ENCODE data around the gene C1QTNF5. TPM values are rescaled to one million over a fixed set of nuclear protein-coding genes. Genes with fewer than 3 reads are reported as not detected.

Gene C1QTNF5
- total and polyA plus RNA-seq, 2 experiments from 2014 or later: 4.5 to 27.9 TPM

- TF ChIP-seq EZH2phosphoT487 (IDR thresholded peaks at IDR 0.05; ENCODE audit: insufficient read depth, low read depth): no peak
- TF ChIP-seq EZH2 (IDR thresholded peaks at IDR 0.05; ENCODE audit: insufficient read depth, poor library complexity, severe bottlenecking): no peak
- Histone ChIP-seq H3K9ac (no peak overlapping the region), H3K4me1 (ENCODE audit: insufficient read depth) (peaks cover 41% of the 10 kb centered on the region), H2AFZ (peak overlapping the region; percentile 61), H3K27ac (peak overlapping the region; percentile 62), H3K27me3 (replicated peaks; ENCODE audit: insufficient read depth) (no peaks in the 10 kb centered on the region; the same call in 1 of the 2 replicates), H3K36me3 (ENCODE audit: low read depth) (no peaks in the 10 kb centered on the region), H3F3A (ENCODE audit: insufficient read depth) (peaks cover 13% of the 10 kb centered on the region; the same call in 1 of the 2 replicates), H3K9me3 (ENCODE audit: low read depth) (no peaks in the 10 kb centered on the region), H3K9me2 (ENCODE audit: insufficient read depth) (no peaks in the 10 kb centered on the region), H3K4me3 (no peak overlapping the region), H3K4me2 (ENCODE audit: unreplicated experiment) (peak overlapping the region; percentile 24), H3K79me2 (ENCODE audit: insufficient read depth) (no peaks in the 10 kb centered on the region), H4K20me1 (ENCODE audit: insufficient read depth) (no peaks in the 10 kb centered on the region)
- peak; percentile 84 for DNase-seq
- WGBS, 2 experiments (ENCODE audit: low coverage in 1 of 2, low lambda C conversion rate in 2 of 2, missing lambda C conversion rate in 2 of 2): 49 to 58% methylated on average over 22 of the region's 22 CpGs
- in situ Hi-C loops (cut with MboI): no loop called here
Observed at GRCh38 chr11:119318240-119319135, 22.2 kb downstream of the C1QTNF5 start.

- DNase-seq: no peak
- WGBS, 2 experiments (ENCODE audit: low coverage in 1 of 2, low lambda C conversion rate in 2 of 2, missing lambda C conversion rate in 2 of 2): 78 to 81% methylated on average over 14 of the region's 14 CpGs
- H3K4me3 ChIP-seq: no peak overlapping the region
- H3K4me1 ChIP-seq (ENCODE audit: insufficient read depth): peaks cover 41% of the 10 kb centered on the region
- H3K79me2 ChIP-seq (ENCODE audit: insufficient read depth): no peaks in the 10 kb centered on the region
- peaks cover 13% of the 10 kb centered on the region; the same call in 1 of the 2 replicates for H3F3A ChIP-seq (ENCODE audit: insufficient read depth)
- no peak for TF ChIP-seq EZH2 (IDR thresholded peaks at IDR 0.05; ENCODE audit: insufficient read depth, poor library complexity, severe bottlenecking)
- TF ChIP-seq EZH2phosphoT487 (IDR thresholded peaks at IDR 0.05; ENCODE audit: insufficient read depth, low read depth): no peak
- no peak overlapping the region for H2AFZ ChIP-seq
- no peaks in the 10 kb centered on the region; the same call in 1 of the 2 replicates for H3K27me3 ChIP-seq (replicated peaks; ENCODE audit: insufficient read depth)
- no peaks in the 10 kb centered on the region for H3K9me3 ChIP-seq (ENCODE audit: low read depth)
- H3K9ac ChIP-seq: no peak overlapping the region
- H3K4me2 ChIP-seq (ENCODE audit: unreplicated experiment): no peak overlapping the region
- no peak overlapping the region for H3K27ac ChIP-seq
- no peaks in the 10 kb centered on the region for H3K36me3 ChIP-seq (ENCODE audit: low read depth)
- H3K9me2 ChIP-seq (ENCODE audit: insufficient read depth): no peaks in the 10 kb centered on the region
- no peaks in the 10 kb centered on the region for H4K20me1 ChIP-seq (ENCODE audit: insufficient read depth)
- in situ Hi-C loops (cut with MboI): no loop called here
Observed at GRCh38 chr11:119317592-119318239, 23.0 kb downstream of the C1QTNF5 start.

- Histone ChIP-seq H3K27me3 (replicated peaks; ENCODE audit: insufficient read depth) (no peaks in the 10 kb centered on the region; the same call in 1 of the 2 replicates), H3K36me3 (ENCODE audit: low read depth) (no peaks in the 10 kb centered on the region), H3K4me3 (peak within 1 kb of the TSS; percentile 72), H3K4me2 (ENCODE audit: unreplicated experiment) (peak within 1 kb of the TSS; percentile 88), H3K9ac (peak within 1 kb of the TSS; percentile 18; the same call in 1 of the 2 replicates), H3K9me2 (ENCODE audit: insufficient read depth) (no peaks in the 10 kb centered on the region), H3K27ac (no peak within 1 kb of the TSS), H2AFZ (peak within 1 kb of the TSS; percentile 59), H3K79me2 (ENCODE audit: insufficient read depth) (no peaks in the 10 kb centered on the region), H3K9me3 (ENCODE audit: low read depth) (no peaks in the 10 kb centered on the region), H4K20me1 (ENCODE audit: insufficient read depth) (no peaks in the 10 kb centered on the region), H3F3A (ENCODE audit: insufficient read depth) (peaks cover 9% of the 10 kb centered on the region; the same call in 1 of the 2 replicates), H3K4me1 (ENCODE audit: insufficient read depth) (peaks cover 41% of the 10 kb centered on the region)
- 4 to 5% methylated on average over 43 to 74 of the region's 74 CpGs for WGBS, 2 experiments (ENCODE audit: low coverage in 1 of 2, low lambda C conversion rate in 2 of 2, missing lambda C conversion rate in 2 of 2)
- in situ Hi-C loops (cut with MboI): no loop called here
- DNase-seq: peak; percentile 56
- TF ChIP-seq EZH2phosphoT487 (IDR thresholded peaks at IDR 0.05; ENCODE audit: insufficient read depth, low read depth): 0 out of 2 replicates have a peak, but pooled peaks have one; percentile 8
- no peak for TF ChIP-seq EZH2 (IDR thresholded peaks at IDR 0.05; ENCODE audit: insufficient read depth, poor library complexity, severe bottlenecking)
Observed at GRCh38 chr11:119316729-119317591, 23.7 kb downstream of the C1QTNF5 start, which contains the start of gene MCAM. TSS of gene MCAM (minus strand) at chr11:119317130. CDS start at chr11:119317101, 29 bp downstream.

All from GM23248 (cell line).